Retinal pigment epithelial cell (primary cell): ENCODE data around the gene ARL5C.
A peak's percentile ranks its signal among the peaks of the same experiment; 100 is the strongest.

Experiments
- DNase-seq: peaks from one replicate; pipeline ENCODE4 v3.0.0-alpha.2; 2010; ENCODE audit warnings: low read depth
- H3K4me3 ChIP-seq: 2 replicates; pipeline ENCODE4 v1.5.1; 2011; ENCODE audit warnings: mild to moderate bottlenecking, low read length, control low read depth, moderate library complexity
- CTCF ChIP-seq: conservative IDR thresholded peaks from 2 replicates; pipeline ENCODE4 v1.5.1; 2011; ENCODE audit warnings: low read depth, low read length, control low read depth, inconsistent platforms

ARL5C gene

DNA sequence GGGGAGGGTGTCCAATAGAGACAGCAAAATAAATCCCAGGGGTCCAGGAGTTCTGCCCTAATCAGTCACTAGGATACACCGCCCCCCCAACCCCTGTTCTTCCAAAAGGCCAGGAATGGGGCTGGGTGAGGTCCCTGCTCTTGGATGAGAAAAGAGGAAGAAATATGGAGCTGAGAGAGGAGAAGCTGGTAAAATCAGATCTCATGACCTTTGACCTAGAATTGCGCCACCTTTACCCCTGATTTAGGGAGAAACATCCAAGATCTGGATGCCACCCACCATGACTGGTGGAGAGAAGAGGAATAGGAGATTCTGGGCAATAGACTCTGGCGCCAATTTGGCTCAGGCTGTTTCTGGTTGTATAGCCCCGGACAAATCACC lies 32.2 kb upstream of the ARL5C start:
- DNase-seq: no peak
- H3K4me3 ChIP-seq: peak overlapping the region; percentile 67

GRCh38 chr17:39197380-39198185 lies 31.6 kb upstream of the ARL5C start, which contains the start of gene CACNB1:
Gene CACNB1 (minus strand): TSS chr17:39197669. CDS start chr17:39197495, 174 bp downstream.
- no peak for TF ChIP-seq CTCF
- no peak for DNase-seq
- H3K4me3 ChIP-seq: peak within 1 kb of the TSS; percentile 67

More for the DNA sequence above, 32.2 kb upstream of the ARL5C start:
- no peak for TF ChIP-seq CTCF

GRCh38 chr17:39196808-39197291 lies 30.9 kb upstream of the ARL5C start:
- TF ChIP-seq CTCF: no peak
- DNase-seq: no peak
- peak overlapping the region; percentile 67 for H3K4me3 ChIP-seq

DNA sequence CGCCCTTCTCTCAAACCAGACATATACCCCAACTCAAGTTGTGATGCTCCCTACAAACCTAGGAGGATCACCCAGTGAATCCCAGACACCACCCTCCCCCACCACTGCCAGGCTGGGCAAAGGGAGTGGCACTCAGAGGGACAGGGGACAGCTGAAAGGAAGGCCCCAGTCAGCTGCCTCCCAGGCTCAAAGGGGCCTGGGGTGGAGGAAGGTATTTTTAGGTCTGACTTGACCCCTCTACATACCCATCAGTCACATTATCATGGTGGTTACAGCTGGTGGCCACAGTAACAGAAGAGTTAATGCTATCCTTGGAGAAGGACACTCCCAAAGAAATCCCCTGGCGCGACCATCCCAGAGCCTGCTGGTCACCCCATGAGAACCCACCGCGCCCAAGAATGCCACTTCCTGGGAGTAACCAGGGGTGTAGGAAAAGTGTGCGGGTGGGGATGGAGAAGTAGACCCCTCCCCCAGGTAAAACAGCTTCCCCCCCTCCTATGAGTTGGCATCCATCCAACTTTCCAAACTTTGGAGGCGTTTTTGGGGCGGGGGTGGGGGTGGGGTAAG lies 30.4 kb upstream of the ARL5C start:
- no peak for TF ChIP-seq CTCF
- H3K4me3 ChIP-seq: peak overlapping the region; percentile 67
- DNase-seq: no peak

DNA sequence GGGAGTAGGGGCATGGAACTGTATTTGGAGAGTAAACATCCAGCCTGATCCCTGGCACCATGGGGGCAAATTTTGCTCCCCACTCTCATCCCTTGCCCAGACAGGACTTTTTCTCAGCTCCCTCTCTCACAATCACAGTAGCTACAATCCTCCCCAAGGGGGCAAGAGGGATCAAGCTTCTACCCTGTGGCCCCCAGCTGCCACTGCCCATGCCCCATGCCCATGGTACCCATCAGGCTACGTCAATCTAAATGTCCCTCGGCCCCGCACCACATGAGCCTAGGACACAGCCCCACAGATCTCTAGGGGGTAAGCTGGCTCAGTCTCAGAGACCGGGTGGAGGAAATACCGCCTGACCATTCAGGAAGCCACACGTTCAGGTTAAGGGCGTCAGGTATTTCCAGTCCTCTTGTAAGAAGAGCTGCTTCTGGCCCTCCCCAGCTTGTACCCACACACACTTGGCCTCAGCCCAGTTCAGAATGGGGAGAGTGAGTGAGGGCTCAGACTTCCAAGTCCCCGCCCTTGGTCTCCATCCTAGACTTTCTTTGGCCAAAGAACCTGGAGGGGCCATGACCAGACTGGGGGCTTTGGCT lies 29.7 kb upstream of the ARL5C start:
- no peak for DNase-seq
- no peak overlapping the region for H3K4me3 ChIP-seq
- no peak for TF ChIP-seq CTCF

- no peak overlapping the region for H3K4me3 ChIP-seq
- no peak for DNase-seq
- TF ChIP-seq CTCF: no peak
Measured at GRCh38 chr17:39194985-39195524, 29.1 kb upstream of the ARL5C start.
